Measurements from ENCODE around the gene NFIX. TPM values are rescaled to one million over a fixed set of nuclear protein-coding genes. Genes with fewer than 3 reads are reported as not detected.
"Not testable (repeated sequence)": the region's sequence is repeated elsewhere in the genome, so short reads cannot be mapped to it uniquely, and the experiment has no call there.

NFIX gene
- 1.9 TPM for total RNA-seq

- peaks cover 9% of the 10 kb centered on the region for H3K4me1 ChIP-seq (ENCODE audit: insufficient read depth, low read length)
- H3K4me3 ChIP-seq (ENCODE audit: low read length): peak within 1 kb of the TSS; percentile 34
- H3K27me3 ChIP-seq (ENCODE audit: insufficient read depth, low read length): peaks cover 8% of the 10 kb centered on the region
- no peaks in the 10 kb centered on the region for H3K9me3 ChIP-seq (ENCODE audit: low read depth, low read length)
These were observed at the start of gene NFIX for GRCh38 chr19:12994701-12995595. Gene NFIX, plus strand, starts transcription at chr19:12995475. Its CDS starts 363 bp downstream, at chr19:12995838.

GRCh38 chr19:12945479-12946091, 49.7 kb upstream of the NFIX start, which contains the start of gene RAD23A:
Gene RAD23A, plus strand, starts transcription at chr19:12945862. Its CDS starts 87 bp downstream, at chr19:12945949.
- Histone ChIP-seq H3K4me1 (ENCODE audit: insufficient read depth, low read length) (peaks cover 58% of the 10 kb centered on the region), H3K27me3 (ENCODE audit: insufficient read depth, low read length) (no peaks in the 10 kb centered on the region), H3K4me3 (ENCODE audit: low read length) (peak within 1 kb of the TSS; percentile 70), H3K9me3 (ENCODE audit: low read depth, low read length) (no peaks in the 10 kb centered on the region)

DNA sequence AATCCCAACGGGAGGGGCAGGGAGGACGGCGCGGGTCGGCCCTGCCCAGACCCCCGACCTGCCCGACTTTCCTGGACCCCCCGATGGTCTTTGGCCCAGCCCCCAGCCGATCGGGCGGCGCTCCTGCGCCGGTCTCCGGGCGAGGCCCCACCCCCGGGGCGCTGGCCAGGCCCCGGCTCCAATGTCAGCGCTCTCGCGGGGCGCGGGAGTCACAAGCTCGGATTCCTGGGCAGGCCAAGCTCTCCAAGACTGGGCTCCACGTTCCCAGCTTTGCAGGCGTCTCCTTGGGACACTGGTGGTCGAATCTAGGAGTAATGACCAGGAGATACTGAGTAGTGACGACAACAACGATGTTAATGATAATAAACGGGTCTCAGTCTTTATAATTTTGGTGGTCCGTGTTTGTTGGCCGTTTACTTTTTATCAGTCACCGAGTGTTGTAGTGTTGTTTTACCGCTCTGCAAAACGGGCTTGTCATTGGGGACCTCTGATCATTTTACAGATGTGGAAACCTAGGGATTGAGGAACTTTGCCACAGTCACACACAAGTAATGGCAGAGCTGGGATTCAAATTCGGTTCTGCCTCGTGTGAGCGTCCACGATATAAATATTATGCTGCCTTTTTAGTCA, 49.1 kb upstream of the NFIX start:
- peaks cover 52% of the 10 kb centered on the region for H3K4me1 ChIP-seq (ENCODE audit: insufficient read depth, low read length)
- H3K4me3 ChIP-seq (ENCODE audit: low read length): peak overlapping the region; percentile 70
- no peaks in the 10 kb centered on the region for H3K9me3 ChIP-seq (ENCODE audit: low read depth, low read length)
- no peaks in the 10 kb centered on the region for H3K27me3 ChIP-seq (ENCODE audit: insufficient read depth, low read length)

GRCh38 chr19:12946731-12947496, 48.4 kb upstream of the NFIX start:
- H3K9me3 ChIP-seq (ENCODE audit: low read depth, low read length): no peaks in the 10 kb centered on the region
- peak overlapping the region; percentile 70 for H3K4me3 ChIP-seq (ENCODE audit: low read length)
- peaks cover 45% of the 10 kb centered on the region for H3K4me1 ChIP-seq (ENCODE audit: insufficient read depth, low read length)
- H3K27me3 ChIP-seq (ENCODE audit: insufficient read depth, low read length): no peaks in the 10 kb centered on the region

GRCh38 chr19:12947702-12948611, 47.3 kb upstream of the NFIX start:
- H3K27me3 ChIP-seq (ENCODE audit: insufficient read depth, low read length): no peaks in the 10 kb centered on the region
- no peak overlapping the region for H3K4me3 ChIP-seq (ENCODE audit: low read length)
- H3K4me1 ChIP-seq (ENCODE audit: insufficient read depth, low read length): peaks cover 46% of the 10 kb centered on the region
- H3K9me3 ChIP-seq (ENCODE audit: low read depth, low read length): no peaks in the 10 kb centered on the region

GRCh38 chr19:12948612-12949362, 46.5 kb upstream of the NFIX start:
- H3K4me3 ChIP-seq (ENCODE audit: low read length): no peak overlapping the region
- H3K27me3 ChIP-seq (ENCODE audit: insufficient read depth, low read length): no peaks in the 10 kb centered on the region
- H3K9me3 ChIP-seq (ENCODE audit: low read depth, low read length): no peaks in the 10 kb centered on the region
- peaks cover 49% of the 10 kb centered on the region for H3K4me1 ChIP-seq (ENCODE audit: insufficient read depth, low read length)

DNA sequence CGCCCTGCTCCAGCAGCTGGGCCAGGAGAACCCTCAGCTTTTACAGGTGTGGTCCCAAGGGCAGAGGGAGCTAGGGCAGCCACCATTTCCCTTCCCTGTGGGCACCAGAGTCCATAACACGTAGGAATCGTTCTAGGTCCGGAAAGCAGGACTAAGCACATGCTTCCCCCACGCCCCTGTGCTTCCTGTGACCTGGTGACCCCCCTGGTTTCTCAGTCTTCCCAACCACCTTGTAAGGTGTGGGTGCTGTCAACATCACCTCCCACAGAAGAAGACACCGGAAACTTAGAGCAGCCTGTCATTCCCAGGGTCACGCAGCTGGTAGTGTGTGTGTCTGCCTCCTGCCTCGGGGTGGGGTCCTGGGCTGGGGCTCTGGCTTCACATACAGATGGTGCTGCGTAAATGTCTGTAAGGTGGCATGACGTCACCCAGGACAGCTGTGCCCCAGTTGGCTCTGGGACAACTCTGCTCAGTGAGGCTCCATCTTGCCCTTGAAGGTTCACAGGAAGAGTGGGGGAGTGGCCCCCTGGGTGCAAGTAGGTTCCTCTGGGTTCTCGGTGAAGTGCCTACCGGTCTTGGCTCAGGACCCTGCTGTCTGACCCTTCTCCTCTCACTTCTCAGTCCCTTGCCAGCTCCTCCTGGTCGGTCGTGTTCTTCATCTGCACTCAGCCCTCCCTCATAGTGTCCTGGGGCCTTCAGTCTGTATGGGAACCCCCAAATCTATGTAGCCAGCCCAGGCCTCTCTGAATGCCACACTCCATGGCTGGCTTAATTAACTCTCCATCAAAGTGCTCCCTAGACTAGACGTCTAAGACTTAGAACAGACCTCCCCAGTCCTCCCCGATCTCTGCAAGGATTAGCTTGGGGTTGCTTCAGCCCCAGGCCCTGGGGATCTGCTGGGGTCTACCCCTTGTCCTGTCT, 45.7 kb upstream of the NFIX start:
- no peaks in the 10 kb centered on the region for H3K27me3 ChIP-seq (ENCODE audit: insufficient read depth, low read length)
- H3K4me1 ChIP-seq (ENCODE audit: insufficient read depth, low read length): peaks cover 54% of the 10 kb centered on the region
- H3K4me3 ChIP-seq (ENCODE audit: low read length): no peak overlapping the region
- H3K9me3 ChIP-seq (ENCODE audit: low read depth, low read length): no peaks in the 10 kb centered on the region

- peaks cover 57% of the 10 kb centered on the region for H3K4me1 ChIP-seq (ENCODE audit: insufficient read depth, low read length)
These were observed 43.2 kb upstream of the NFIX start for GRCh38 chr19:12952050-12952449.

GRCh38 chr19:12952488-12953137, 42.7 kb upstream of the NFIX start:
- H3K4me3 ChIP-seq (ENCODE audit: low read length): no peak overlapping the region
- no peaks in the 10 kb centered on the region for H3K27me3 ChIP-seq (ENCODE audit: insufficient read depth, low read length)
- no peaks in the 10 kb centered on the region for H3K9me3 ChIP-seq (ENCODE audit: low read depth, low read length)
- H3K4me1 ChIP-seq (ENCODE audit: insufficient read depth, low read length): peaks cover 57% of the 10 kb centered on the region

More at GRCh38 chr19:12952050-12952449, 43.2 kb upstream of the NFIX start:
- not testable (repeated sequence) for H3K4me3 ChIP-seq (ENCODE audit: low read length); H3K9me3 ChIP-seq (ENCODE audit: low read depth, low read length); H3K27me3 ChIP-seq (ENCODE audit: insufficient read depth, low read length)

DNA sequence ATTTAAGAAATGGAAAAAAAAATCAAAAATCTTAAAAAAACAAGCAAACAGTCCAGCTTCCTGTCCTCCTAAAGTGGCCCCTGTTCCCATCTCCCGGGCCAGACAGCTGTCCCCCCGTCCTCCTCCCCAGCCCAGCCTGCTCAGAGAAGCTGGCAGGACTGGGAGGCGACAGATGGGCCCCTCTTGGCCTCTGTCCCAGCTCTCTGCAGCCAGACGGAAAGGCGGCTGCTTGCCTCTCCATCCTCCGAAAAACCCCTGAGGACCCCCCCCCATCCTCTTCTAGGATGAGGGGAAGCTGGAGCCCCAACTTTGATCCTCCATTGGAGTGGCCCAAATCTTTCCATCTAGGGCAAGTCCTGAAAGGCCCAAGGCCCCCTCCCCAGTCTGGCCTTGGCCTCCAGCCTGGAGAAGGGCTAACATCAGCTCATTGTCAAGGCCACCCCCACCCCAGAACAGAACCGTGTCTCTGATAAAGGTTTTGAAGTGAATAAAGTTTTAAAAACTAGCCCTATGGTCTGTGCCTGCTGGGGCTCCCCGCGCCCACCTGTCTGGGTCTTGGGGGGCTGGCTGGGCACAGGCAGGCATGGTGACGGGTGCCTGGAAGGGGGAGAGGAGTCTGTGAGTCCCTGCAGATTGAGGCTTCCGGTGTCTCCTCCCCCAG, 42.0 kb upstream of the NFIX start:
- H3K27me3 ChIP-seq (ENCODE audit: insufficient read depth, low read length): no peaks in the 10 kb centered on the region
- no peak overlapping the region for H3K4me3 ChIP-seq (ENCODE audit: low read length)
- H3K4me1 ChIP-seq (ENCODE audit: insufficient read depth, low read length): peaks cover 58% of the 10 kb centered on the region
- no peaks in the 10 kb centered on the region for H3K9me3 ChIP-seq (ENCODE audit: low read depth, low read length)

DNA sequence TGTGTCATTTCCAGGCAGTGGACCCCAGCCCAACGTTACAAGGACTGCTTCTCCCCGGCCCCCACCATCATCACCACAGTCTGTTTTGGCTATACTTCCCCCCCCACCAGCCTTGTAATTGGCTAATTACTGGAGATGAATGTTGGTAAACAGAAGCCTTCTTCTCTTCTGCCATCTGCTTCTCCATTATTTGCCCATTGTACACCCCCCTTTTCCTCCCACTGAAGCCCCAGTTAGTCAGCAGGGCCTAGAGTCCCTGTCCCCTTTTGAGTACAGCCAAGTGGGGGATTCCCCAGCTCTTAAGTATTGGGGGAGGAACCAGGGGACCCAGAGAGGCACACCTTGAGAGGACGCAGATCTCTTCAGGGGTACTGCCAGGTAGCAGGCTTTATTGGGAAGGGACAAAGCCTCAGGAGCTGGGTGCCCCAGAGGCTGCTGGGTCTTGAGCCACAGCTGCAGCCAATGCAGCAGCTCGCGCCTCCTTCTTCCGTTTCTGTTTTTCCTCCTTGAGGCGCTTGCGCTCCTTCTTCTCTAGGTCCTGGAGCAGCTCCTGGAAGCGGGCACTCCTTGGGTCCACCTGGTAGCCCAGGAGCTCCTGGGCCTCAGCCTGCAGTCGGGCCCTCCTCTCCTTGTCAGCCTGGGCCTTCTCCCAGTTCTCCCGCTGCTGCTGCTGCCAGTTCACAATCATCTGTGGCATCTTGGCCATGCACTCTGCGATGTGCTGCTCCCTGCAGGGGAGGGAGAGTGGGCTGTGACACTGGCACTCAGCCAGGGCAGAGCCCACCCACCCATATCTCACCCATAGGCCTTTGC, 41.3 kb upstream of the NFIX start:
- Histone ChIP-seq H3K4me3 (ENCODE audit: low read length) (no peak overlapping the region), H3K4me1 (ENCODE audit: insufficient read depth, low read length) (peaks cover 58% of the 10 kb centered on the region), H3K9me3 (ENCODE audit: low read depth, low read length) (no peaks in the 10 kb centered on the region), H3K27me3 (ENCODE audit: insufficient read depth, low read length) (no peaks in the 10 kb centered on the region)

Measured in mononuclear cell (primary cell).